Measurements from ENCODE around the gene NSG1.

DNA sequence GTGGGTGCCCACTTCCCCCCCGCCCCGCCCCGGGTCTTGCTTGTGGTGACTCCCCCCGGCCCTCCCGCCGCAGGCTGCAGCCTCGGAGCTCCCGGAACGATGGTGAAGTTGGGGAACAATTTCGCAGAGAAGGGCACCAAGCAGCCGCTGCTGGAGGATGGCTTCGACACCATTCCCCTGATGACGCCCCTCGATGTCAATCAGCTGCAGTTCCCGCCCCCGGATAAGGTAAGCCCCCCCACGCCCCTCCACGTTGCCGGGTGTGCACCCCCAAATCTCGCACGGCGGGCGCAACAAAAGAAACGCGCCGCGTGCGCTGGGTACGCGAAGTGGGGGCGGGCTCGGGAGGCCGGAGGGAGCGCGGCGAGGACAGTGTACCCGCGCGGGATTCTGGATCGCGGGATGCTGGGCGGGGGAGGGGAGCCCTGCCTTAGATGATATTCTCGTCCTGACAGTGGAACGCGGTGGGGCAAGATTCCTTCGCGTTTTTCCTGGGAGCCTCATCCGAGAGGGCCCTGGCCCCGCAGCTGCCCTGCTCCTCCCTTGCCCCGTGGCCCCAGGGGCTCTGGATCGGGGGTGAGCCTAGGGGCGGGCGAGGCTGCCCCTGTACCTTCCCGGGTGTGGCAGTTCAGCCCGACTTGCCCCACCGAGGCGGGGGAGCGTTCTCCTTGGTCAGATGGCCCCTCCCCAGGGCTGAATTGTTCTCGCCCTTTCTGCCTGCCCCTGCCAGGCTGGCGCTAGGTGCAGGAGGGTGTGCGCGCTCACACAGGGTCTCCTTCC is 819 bp downstream of the NSG1 start:
- TF ChIP-seq SUZ12 (IDR thresholded peaks at IDR 0.05; ENCODE audit: extremely low read depth, insufficient read depth, insufficient read length) (no peak), ZNF274 (IDR thresholded peaks at IDR 0.05; ENCODE audit: low read depth, low read length) (no peak), YY1 (IDR thresholded peaks at IDR 0.05; ENCODE audit: insufficient read depth, insufficient read length) (no peak)
